GM21825 (cell line): ENCODE data around the gene ZMYND12.
"Not testable (repeated sequence)": the region's sequence is repeated elsewhere in the genome, so short reads cannot be mapped to it uniquely, and the experiment has no call there.

Source experiments
- ATAC-seq: cut with Tn5 transposase; IDR thresholded peaks from one replicate; pipeline ENCODE4 v1.9.1; 2021; ENCODE audit warnings: mild to moderate bottlenecking, moderate library complexity; ENCODE audit not compliant: unreplicated experiment

The ZMYND12 gene, protein sequence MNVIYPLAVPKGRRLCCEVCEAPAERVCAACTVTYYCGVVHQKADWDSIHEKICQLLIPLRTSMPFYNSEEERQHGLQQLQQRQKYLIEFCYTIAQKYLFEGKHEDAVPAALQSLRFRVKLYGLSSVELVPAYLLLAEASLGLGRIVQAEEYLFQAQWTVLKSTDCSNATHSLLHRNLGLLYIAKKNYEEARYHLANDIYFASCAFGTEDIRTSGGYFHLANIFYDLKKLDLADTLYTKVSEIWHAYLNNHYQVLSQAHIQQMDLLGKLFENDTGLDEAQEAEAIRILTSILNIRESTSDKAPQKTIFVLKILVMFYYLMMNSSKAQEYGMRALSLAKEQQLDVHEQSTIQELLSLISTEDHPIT

DNA sequence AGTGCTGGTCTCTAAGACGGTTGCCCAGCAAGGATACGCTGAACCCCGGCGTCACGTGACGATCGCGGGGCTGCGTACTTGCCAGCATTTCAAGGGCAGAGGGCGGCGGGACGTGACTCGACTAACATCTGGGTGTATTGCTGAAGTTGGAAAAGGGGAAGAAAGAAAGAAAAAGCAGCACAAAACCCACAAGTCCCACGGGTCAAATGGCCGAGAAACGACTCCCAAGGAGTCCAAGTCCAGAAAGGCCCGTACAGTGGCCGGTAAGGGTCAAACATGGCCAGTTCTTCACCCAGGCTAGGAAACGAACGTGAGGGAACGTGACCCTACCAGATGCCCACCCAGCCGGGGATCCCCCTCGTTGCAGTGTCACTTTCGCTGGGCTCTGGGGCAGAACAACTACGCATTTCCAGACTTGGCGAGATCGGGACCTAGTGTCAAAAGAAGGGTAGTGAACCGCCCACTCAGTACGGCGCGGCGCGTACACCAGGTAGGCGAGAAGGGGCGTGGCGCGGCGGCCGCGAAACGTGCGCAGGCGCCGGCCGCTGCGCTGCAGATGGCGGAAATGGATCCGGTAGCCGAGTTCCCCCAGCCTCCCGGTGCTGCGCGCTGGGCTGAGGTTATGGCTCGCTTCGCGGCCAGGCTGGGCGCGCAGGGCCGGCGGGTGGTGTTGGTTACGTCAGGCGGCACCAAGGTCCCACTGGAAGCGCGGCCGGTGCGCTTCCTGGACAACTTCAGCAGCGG, at the start of gene ZMYND12, which contains the start of gene PPCS:
Gene ZMYND12, minus strand, starts transcription at position 13 of the 744 bp plus-strand sequence. CDS start 25 bp downstream, outside the sequence.
Gene PPCS, plus strand, starts transcription at position 534 of the 744 bp plus-strand sequence. Its CDS starts 23 bp downstream, at position 557.
- ATAC-seq: peak; percentile 71

DNA sequence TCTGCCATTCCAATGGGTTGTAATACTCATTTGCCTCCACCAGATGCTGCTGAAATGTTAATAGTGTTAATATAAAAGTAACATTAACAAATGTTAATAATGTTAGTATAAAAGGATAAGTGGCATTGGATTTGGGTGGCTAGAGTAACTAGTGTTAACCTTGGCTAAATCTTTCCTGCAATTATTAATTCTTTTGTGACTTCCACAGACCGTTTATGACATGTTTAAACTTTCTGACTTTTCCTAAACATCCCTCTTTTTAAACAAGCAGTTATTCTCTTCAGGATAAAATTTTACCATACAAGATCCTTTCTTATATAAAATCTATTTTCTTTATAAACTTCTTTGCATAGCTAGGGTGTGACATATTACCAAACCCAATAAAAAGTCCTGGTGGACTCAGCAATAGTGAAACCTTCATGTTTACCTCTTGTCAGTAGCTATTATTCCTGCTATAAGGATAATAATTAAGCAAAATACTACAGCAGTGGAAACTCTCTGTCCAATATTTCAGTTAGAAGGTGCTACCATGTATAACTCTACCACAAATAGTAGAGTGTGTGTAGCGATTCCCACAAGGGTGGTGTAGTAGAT, 48.8 kb upstream of the ZMYND12 start:
- no peak for ATAC-seq

DNA sequence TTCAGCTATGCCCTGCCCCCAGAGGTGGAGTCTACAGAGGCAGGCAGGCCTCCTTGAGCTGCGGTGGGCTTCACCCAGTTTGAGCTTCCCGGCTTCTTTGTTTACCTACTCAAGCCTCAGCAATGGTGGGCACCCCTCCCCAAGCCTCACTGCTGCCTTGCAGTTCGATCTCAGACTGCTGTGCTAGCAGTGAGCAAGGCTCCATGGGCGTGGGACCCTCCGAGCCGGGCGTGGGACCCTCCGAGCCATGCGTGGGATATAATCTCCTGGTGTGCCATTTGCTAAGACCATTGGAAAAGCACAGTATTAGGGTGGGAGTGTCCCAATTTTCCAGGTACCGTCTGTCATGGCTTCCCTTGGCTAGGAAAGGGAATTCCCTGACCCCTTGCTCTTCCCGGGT, 46.2 kb upstream of the ZMYND12 start:
- ATAC-seq: not testable (repeated sequence)

DNA sequence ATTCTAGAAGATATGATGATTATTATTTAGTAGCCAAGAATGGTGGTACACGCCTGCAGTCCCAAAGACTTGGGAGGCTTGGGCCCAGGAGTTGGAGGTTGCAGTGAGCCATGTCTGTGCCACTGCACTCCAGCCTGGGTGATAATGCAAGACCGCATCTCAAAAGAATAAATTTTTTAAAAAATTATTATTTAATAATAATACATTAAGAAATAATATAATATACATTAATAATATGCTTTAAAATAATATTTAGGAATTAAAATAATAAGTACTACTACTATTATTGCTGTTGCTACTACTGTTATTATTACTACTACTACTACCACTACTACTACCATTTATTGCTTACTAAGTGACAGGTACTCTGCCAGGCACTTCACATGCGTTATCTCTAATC, 34.4 kb upstream of the ZMYND12 start:
- ATAC-seq: no peak

DNA sequence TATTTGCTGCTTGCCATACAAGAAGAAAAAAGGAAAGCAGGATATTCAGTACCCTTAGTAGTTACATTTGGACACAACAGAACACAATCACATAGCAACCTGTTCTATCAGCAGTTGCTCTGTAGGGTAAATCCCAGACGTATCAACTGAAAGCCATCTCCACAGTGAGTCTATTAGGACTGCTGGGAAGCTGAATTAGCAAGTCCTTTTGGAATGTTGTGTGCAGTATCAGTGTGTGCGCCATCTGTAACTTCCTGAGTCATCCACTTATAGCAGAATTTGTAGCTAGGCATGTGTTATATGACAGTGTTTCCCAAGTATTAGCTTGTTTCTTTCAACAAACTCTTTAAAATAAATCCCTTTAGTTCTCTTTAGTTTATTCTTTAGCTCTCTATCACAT, 28.6 kb upstream of the ZMYND12 start:
- ATAC-seq: no peak

DNA sequence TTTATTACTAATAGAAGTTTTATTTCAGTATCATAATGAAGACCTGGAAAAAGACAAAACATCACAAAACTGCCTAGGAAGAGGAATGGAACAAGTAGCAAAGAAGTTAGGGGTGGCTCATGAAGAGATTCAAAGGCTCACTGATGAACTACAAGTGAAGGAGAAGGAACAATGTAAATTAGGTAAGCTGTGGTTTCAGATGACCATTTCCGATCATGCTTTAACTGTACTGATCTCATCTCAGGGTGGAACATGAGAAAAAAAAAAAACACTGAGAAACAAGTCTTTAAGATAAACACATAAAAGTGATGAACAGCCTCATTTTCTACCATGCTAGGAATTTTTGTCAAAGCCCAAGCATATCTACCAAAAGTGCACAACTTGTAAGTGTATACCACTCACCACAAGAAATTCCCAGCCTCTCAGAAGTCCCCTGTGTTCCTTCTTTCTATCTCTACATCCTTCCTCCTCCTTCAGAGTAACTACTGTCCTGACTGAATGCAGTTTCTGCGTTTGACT, 26.9 kb upstream of the ZMYND12 start:
- ATAC-seq: no peak

DNA sequence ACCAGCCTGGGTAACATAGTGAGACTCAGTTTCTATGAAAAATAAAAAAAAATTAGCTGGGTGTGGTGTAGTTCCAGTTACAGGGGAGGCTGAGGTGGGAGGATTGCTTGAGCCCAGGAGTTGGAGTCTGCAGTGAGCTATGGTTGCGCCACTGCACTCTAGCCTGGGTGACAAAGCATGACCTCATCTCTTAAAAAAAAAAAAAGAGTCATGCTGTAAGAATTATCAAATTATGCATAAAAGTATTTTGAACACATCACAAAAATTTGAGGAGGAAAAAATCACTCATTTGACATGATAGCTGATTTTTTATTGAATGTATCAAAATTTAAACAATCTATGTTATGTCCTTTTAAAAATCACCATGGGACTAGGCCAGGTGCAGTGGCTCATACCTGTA, 25.1 kb upstream of the ZMYND12 start:
- ATAC-seq: no peak

DNA sequence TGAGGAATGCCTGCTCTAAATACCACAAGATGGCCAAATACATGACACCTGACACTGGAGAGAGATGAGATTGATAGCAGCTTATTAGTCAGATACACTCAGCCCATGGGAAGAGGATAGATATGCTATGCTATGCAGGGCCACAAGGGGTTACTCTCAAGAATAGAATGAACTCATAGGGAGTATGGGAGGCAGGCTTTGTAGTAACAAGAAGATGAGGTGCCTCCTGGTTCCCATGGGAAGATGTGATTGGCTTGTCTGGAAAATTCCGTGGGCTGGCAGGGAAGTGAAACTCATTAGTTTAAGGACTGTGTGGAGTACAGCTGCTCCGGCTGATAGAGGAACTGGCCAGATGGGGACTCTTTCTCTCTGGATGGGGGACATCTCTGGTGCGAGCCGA, 23.8 kb upstream of the ZMYND12 start:
- no peak for ATAC-seq

DNA sequence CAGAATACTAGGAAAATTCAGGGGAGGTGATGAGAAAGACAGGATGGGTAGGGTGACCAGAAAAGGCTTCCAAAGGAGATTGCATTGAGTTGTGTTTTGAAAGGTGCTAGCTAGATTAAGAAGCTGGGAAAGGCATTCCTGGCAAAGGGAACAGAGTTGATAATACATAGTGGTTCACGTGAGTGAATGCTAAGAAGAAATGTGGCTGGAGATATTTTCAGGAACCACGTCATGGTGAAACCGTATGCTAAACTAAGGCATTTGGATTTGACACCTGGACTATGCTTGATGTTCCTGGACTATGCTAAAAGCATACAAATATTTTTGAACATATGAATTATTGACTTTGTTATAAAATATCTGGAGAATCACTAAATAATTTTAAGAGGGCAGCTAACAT, 22.0 kb upstream of the ZMYND12 start:
- ATAC-seq: no peak

DNA sequence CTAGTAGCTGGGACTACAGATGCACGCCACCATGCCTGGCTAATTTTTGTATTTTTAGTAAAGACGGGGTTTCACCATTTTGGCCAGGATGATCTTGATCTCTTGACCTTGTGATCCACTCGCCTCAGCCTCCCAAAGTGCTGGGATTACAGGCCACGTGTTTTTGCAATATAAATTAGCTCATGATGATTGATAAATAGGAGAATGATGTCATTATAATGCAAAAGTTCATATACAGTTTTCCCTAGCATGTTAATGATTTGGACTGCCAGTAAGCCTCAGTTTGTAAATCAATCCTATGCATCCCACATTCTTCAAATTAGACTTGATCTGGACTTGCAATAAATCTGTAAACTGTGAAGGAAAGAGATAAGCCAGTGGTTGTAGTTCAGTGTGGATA, 21.5 kb upstream of the ZMYND12 start:
- not testable (repeated sequence) for ATAC-seq

DNA sequence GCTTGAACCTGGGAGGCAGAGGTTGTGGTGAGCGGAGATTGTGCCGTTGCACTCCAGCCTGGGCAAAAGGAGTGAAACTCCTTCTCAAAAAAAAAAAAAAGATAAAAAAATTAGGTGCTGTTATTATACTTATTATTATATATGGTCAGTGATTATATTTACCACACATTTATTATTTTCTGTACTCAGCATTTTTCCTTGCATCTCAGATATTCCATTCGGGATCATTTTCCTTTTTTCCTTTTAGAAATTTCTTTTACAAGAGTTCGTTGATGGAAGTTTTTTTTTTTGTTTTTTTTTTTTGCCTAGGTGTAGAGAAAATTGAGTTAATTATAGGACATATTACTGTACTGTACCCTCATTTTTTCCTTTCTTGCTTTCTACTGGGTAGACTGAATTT, 20.8 kb upstream of the ZMYND12 start:
- no peak for ATAC-seq

DNA sequence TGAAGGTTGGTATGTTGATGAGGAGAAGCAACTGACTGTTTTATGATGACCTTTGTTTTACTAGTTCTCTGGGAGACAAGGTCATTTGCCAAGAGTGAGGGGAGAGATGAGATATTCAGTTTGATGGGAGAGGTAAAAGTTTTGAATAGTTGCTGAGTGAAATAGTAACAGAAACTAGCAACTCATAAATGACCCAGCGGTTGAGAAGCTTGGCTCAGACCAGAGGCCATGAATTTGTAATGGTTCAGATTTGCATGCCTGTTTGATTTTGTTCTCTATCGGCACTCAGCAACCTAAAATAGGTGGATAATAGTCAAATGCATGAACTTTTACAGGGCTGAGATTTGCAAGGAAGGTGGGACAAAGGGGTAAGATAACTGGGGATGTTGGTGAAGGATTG, 13.9 kb upstream of the ZMYND12 start:
- ATAC-seq: no peak

DNA sequence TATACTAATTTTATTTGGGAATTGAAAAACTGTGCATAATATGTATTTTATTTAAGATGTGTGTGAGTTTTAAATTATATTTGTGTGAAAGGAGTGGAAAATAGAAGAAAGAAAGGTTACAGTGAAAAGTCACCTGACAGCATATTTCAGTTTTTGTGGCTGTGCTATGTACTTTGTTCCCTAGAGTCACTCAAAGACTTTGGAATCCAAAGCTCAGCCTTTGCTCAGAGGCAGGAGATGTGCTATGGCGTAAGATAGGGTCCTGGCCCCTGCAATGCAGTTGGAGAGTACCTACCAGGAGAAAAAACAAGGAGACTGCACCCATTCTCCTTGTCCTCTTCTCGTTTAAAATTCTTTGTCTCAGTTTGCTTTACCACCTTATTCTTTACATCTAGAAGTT, 10.2 kb upstream of the ZMYND12 start:
- no peak for ATAC-seq

DNA sequence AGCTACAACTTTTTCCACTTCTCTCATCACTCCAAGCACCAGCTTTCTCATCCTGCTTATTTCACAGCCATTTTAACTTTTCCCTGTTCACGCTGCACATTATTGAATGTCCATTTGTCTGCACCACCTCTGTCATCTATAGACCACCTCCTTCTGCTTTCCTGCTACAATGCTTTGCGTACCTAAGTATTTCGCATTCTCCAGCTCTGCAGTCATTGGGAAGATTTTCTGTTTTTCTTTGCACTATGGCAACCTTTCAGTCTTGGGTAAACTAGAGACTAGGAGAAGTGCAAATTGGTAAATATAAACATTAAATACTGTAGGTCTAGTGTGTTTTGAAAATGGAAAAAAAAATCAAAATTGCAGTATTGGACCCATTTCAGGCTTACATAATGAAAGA, 8.1 kb upstream of the ZMYND12 start:
- no peak for ATAC-seq

DNA sequence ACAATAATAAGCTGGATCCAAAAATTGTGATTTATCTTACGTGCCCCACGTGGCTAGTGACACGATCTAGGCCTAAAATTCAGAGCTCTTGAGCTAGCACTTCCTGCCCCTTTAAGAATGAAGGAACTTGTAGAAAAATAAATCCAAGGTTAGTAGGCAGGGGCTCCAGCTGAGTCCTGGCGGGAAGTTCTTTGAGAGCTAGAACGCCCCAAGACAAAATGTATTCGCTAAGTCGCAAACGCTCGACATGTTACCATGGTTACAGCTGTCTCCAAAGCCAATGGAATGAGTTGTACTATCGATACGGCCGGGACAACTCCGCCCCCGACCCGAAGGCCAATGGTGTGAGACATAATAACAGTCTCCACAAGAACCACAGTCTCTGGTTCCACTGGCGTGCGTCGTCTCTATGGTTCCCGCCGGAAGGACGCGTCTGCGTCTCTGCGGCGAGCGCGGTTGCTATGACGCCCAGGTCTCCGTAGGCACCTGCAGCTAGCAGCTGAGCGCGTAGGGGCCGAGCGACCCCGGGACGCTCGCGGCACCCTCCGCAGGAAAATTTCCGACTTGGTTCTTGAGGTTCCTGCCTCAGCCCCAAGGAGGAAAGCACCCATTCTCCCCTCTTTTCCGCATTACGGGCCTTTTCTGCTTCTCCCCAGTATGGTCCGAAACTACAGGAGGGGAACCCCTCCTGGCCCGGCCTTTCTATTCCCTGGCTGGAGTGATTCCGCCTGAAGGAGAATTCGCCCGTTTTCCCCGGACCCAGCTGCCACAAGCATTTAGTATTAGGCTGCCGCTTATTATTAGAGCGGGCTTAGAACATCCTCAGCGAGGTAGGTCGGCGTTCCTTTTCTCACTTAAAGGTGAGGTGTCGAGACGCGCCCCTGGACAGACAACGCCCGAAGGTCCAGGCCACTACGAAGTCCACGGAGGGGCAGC, 7.3 kb upstream of the ZMYND12 start, which contains the start of gene CCDC30:
Gene CCDC30, plus strand, starts transcription at position 459 of the 936 bp plus-strand sequence. CDS start 17,266 bp downstream, outside the sequence.
- peak; percentile 96 for ATAC-seq

DNA sequence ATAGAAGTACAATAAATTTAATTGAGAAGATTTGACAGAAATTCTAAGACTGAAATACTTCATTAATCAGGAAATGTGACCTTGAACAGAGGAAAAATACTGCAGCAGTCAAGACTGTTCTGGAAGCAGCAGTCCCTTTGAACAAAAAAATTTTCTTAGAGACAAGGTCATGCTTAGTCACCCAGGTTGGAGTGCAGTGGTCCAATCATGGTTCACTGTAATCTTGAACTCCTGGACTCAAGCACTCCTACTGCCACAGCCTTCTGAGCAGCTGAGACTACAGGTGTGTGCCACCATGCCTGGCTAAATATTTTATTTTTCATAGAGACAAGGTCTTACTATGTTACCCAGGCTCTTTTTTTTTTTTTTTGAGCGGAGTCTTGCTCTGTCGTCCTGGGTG, 5.4 kb upstream of the ZMYND12 start:
- ATAC-seq: no peak

DNA sequence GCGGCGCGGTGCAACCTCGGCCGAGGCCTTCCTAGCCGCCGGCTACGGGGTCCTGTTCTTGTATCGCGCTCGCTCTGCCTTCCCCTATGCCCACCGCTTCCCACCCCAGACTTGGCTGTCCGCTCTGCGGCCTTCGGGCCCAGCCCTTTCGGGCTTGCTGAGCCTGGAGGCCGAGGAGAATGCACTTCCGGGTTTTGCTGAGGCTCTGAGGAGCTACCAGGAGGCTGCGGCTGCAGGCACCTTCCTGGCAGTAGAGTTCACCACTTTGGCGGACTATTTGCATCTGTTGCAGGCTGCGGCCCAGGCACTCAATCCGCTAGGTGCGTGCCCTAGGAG, 900 bp upstream of the ZMYND12 start:
- ATAC-seq: peak; percentile 49

DNA sequence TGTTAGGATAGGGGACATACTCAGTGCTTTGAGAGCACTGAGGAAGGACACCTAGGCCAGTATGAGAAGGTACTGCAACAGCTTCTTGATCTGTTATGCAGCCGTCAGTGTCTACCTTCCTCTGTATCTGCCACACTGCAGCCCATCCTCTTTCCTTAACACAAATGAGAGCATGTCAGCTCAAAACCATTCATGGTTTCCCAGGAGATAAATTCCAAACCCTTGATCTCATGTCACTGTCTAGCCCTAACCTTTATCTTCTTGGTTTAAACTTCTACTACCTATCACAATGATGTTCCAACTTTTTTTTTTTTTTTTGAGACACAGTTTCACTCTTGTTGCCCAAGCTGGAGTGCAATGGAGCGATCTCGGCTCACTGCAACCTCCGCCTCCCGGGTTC, 1.4 kb downstream of the ZMYND12 start:
- ATAC-seq: no peak

DNA sequence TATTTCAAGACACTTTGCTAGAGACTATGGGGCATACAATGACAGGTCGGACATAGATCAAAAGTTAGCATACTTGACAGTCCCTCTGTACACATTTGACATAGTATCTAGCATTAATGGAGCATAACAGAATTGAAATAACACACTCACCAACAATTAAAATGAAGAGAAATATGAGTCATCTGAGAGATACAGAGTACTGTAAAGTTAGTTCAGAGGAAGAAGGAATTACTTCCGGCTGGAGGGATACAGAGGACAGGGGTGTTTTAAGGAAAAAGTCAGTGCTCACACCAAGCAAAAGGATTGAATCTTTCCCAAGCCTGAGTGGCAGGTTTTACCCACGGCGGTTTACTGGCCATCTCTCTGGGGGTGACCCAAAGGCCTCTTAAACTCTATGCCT, 2.4 kb downstream of the ZMYND12 start:
- no peak for ATAC-seq

DNA sequence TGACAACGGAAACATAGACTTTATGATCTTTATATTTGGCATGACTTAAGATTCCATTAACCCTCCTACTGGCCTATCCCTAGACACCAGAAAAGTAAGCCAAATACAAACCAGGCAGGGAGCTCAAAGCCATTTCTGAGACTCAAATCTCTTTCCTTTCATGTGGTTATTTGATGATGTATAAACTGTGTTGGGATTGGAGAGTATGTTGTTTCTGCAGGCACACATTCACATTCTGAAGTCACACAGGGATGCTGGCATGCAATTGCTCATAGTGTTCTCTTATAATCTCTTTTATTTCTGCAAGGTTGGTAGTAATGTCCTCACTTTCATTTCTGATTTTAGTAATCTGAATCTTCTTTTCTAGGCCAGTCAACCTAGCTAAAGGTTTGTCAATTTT, 5.8 kb downstream of the ZMYND12 start:
- ATAC-seq: no peak
